Skeletal muscle tissue (tissue), 4 donors: ENCODE results near the gene ING1. TPM values are rescaled to one million over a fixed set of nuclear protein-coding genes. Genes with fewer than 3 reads are reported as not detected.

ENCODE experiments used
- H3K27ac ChIP-seq: one replicate; pipeline ENCODE4 v1.7.0; 2013; ENCODE audit warnings: mild to moderate bottlenecking, low read depth, low read length, inconsistent platforms
- H3K27me3 ChIP-seq, 3 donors: one replicate each; pipeline ENCODE4 v1.7.0; 2013; ENCODE audit warnings: low read length in 3 of 3; ENCODE audit not compliant: control insufficient read depth in 3 of 3, insufficient read depth in 3 of 3
- H3K36me3 ChIP-seq, 3 donors: one replicate each; pipeline ENCODE4 v1.7.0; 2013; ENCODE audit warnings: low read length in 3 of 3; ENCODE audit not compliant: control insufficient read depth in 3 of 3, insufficient read depth in 3 of 3
- H3K4me1 ChIP-seq, 3 donors: one replicate each; pipeline ENCODE4 v1.7.0; 2013; ENCODE audit warnings: low read length in 3 of 3, mild to moderate bottlenecking in 3 of 3; ENCODE audit not compliant: control insufficient read depth in 3 of 3, insufficient read depth in 3 of 3
- H3K4me3 ChIP-seq, 3 donors: one replicate each; pipeline ENCODE4 v1.7.0; 2013; ENCODE audit warnings: low read length in 3 of 3
- H3K9ac ChIP-seq, 3 donors: one replicate each; pipeline ENCODE4 v1.7.0; 2013; ENCODE audit warnings: low read length in 3 of 3, mild to moderate bottlenecking in 3 of 3, moderate library complexity in 2 of 3, low read depth in 1 of 3
- H3K9me3 ChIP-seq, 3 donors: one replicate each; pipeline ENCODE4 v1.7.0; 2013; ENCODE audit warnings: low read length in 3 of 3; ENCODE audit not compliant: control insufficient read depth in 3 of 3
- total RNA-seq: library from RNA; depleted of rRNA; stranded (reverse); fragments of >200 nt; gene quantifications from one replicate; pipeline ENCODE4 v1.2.3, GENCODE V29; 2014
- donor health status: Osteomylitis.

The ING1 gene
- total RNA-seq, 1 donor from 2014 or later: 7.8 TPM

DNA sequence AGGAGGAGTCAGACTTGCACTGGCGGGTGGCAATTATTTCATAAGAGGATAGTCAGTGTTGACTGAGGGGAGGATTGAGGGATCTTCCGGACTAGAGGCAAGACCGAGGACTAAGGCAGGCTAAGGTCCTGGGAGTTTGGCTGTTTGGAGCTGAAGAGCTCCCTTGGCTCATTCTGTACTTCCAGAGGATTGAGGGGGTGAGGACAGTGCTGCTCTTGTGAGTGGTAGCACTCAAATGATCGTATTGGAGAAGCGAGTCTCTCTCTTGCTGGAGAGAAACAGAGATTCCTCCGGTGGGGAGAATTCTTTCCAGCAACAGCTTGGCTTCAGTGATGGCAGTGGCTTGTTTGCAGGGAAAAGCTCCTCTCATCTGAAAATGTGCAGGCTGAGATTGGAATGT, 47.1 kb downstream of the ING1 start:
- Histone ChIP-seq H3K9me3 (no peaks in the 10 kb centered on the region), H3K27me3 (peaks cover 0 to 9% (median 4%) of the 10 kb centered on the region in 3 donors), H3K4me3 (no peak overlapping the region), H3K4me1 (no peaks in the 10 kb centered on the region), H3K36me3 (no peaks in the 10 kb centered on the region), H3K9ac (no peak overlapping the region), H3K27ac (no peak overlapping the region)

DNA sequence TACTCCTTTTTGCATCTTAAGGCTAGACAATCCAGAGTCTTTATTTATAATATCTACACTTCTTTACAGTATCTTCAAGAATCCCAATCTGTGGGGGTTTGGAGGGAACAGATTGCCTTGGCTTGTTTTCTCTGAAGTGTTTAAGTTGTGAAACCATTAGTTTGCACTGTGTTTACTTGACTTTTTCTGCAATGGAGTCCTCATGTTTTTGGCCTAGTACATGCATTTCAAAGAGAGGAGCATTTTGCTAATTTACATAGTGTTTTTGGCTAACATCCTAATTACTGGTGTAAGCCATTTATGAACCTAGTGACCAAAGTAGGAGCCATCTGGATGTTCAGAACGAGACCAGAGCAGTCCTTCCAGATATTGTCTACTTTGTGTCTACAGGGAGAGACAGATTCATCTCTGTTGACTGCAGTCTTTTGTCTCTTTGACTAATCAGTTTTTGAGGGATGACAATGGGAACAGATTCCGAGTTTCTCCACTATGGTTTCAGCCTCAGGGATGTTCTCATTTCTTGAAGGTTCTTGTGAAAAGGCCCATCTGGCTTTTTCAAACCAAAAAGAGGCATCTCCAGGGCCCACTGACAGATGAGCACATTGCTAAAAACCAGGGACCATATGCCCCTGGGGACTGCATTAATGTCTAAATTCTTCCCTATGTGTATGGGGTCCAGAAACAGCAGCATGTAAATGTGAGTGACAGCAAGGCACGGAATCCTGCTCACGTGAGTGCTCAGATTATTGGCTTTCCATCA, 53.4 kb downstream of the ING1 start:
- Histone ChIP-seq H3K27ac (no peak overlapping the region), H3K4me3 (no peak overlapping the region), H3K27me3 (peaks cover 0 to 9% (median 3%) of the 10 kb centered on the region in 3 donors), H3K9me3 (no peaks in the 10 kb centered on the region), H3K9ac (no peak overlapping the region), H3K4me1 (no peaks in the 10 kb centered on the region), H3K36me3 (no peaks in the 10 kb centered on the region)

DNA sequence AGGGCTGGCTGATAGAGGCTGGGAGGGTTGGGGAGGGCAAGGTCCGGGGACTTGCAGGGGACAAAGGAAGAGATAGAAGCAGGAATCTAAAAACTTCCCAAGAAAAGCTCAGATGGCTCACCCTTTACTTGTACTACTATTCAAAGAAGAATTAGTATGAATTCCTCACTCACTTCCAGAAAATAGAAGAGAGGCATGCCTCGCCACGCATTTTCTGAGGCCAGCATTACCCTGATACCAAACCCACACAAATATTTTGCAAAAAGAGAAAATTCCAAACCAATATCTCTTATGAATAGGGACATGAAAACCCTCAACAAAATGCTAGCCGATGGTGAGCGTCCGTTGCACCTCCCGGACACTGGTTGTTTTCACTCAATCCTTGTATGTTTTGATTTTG, 54.0 kb downstream of the ING1 start:
- H3K27ac ChIP-seq: no peak overlapping the region
- no peaks in the 10 kb centered on the region for H3K4me1 ChIP-seq
- no peak overlapping the region for H3K4me3 ChIP-seq
- no peaks in the 10 kb centered on the region for H3K36me3 ChIP-seq
- H3K9me3 ChIP-seq: no peaks in the 10 kb centered on the region
- H3K9ac ChIP-seq: no peak overlapping the region
- peaks cover 0 to 10% (median 8%) of the 10 kb centered on the region in 3 donors for H3K27me3 ChIP-seq

DNA sequence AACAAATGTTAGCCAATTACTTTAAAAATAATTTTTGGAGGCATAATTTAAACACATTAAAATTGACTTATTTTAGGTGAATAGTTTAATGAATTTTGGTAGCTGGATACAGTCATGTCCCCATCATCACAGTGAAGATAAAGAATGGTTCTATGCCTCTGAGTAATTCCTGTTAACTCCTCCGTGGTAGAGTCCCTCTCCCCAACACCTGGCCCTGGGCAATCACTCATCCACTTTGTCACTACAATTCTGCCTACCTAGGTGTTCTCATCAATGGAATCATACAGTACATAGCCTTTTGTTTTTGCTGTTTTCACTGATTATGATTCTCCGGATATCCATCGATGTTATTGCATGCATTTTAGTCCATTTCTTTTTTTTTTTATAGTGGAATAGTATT, 55.6 kb downstream of the ING1 start:
- no peaks in the 10 kb centered on the region for H3K4me1 ChIP-seq
- H3K9ac ChIP-seq: no peak overlapping the region
- peaks cover 0 to 15% (median 13%) of the 10 kb centered on the region in 3 donors for H3K27me3 ChIP-seq
- no peak overlapping the region for H3K27ac ChIP-seq
- H3K9me3 ChIP-seq: no peaks in the 10 kb centered on the region
- no peak overlapping the region for H3K4me3 ChIP-seq
- H3K36me3 ChIP-seq: no peaks in the 10 kb centered on the region

DNA sequence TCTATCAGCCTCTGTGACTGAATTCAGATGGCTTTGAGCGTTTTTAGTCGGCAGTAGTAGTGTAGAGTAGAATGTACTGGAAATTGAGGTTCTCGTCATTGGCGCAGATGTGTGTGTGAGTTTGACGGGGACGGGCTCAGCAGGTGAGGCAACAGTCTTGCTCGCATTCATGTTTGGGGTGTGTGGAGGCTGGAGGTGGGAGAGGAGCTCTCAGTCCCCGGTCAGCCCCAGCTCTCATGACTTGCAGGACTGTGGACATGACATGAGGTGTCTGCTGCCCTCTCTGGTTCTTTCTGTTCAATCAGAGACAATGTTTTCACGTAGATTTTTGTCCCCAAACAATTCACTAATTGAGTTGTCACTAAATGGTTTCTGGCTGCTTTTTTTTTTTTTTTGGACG, 57.2 kb downstream of the ING1 start:
- Histone ChIP-seq H3K27me3 (peaks cover 0 to 15% (median 13%) of the 10 kb centered on the region in 3 donors), H3K4me1 (no peaks in the 10 kb centered on the region), H3K4me3 (no peak overlapping the region), H3K9ac (no peak overlapping the region), H3K9me3 (no peaks in the 10 kb centered on the region), H3K36me3 (no peaks in the 10 kb centered on the region), H3K27ac (no peak overlapping the region)

DNA sequence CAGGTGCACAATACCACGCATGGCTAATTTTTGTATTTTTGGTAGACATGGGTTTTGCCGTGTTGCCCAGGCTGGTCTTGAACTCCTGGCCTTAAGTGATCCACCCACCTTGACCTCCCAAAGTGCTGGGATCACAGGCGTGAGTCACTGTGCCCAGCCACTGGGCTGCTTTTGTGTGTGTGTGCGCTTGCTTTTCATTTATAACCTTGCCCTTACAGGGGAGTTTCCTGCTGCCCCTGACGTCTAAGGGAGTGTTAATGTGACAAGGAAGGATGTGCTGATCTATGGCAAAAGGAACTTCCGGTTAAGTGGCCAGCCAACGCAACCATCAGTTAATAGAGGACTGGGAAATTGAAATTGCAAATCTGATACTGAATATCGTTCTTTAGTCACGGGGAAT, 57.7 kb downstream of the ING1 start:
- Histone ChIP-seq H3K27me3 (peaks cover 0 to 15% (median 13%) of the 10 kb centered on the region in 3 donors), H3K4me1 (no peaks in the 10 kb centered on the region), H3K4me3 (no peak overlapping the region), H3K36me3 (no peaks in the 10 kb centered on the region), H3K27ac (no peak overlapping the region), H3K9me3 (no peaks in the 10 kb centered on the region), H3K9ac (no peak overlapping the region)

DNA sequence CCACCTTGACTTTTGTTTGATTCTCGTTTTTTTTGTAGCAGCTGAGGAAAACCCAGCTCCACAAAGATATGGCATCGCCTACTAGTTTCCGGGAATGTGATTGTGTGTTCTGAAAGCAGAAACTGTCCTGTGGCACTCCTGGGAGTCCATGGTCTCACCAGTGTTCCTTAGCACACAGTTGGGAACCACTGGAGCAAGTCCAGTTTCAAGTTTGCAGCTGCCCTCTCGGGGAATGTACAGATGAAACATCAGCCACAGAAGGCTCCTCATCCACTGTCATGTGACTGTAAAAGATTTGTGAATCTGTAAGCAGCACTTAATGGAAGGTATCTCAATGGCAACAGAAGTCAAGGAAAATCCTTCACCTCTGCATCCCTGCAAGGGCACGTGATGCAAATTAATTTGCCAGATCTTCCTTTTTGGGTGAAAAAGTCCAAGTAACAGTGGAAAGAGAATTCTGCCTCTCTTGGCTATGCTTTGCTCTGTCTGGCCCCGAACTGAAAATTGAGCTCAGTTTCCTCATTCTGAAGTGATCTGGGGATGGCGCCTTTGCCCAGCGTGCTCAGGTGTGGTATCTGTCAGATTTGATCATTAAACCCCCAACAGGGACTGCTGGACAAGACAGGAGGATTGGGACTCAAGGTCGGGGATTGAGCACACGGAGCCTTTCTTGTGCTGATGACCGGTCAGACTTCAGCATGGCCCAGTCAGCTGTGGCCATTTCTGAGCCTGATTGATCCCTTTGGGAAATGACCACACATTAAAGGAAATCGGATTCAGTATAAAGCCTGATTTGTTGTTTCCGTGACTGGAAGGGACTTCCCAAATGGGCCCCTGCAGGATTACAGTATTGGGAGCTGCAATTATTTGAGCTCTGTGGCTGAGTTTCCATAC, 58.8 kb downstream of the ING1 start:
- no peaks in the 10 kb centered on the region for H3K36me3 ChIP-seq
- H3K4me1 ChIP-seq: no peaks in the 10 kb centered on the region
- no peak overlapping the region for H3K9ac ChIP-seq
- H3K27ac ChIP-seq: no peak overlapping the region
- H3K4me3 ChIP-seq: no peak overlapping the region
- no peaks in the 10 kb centered on the region for H3K9me3 ChIP-seq
- peaks cover 0 to 15% (median 13%) of the 10 kb centered on the region in 3 donors for H3K27me3 ChIP-seq

Other genes with a start within 250 kb of the ING1 start
- gene RAB20, start 152.0 kb upstream of the ING1 start, total RNA-seq: 7.3 TPM
- gene NAXD, start 98.2 kb upstream of the ING1 start, total RNA-seq: 13.0 TPM
- gene CARS2, start 7.6 kb upstream of the ING1 start, total RNA-seq: 74.6 TPM
- gene ANKRD10, start 201.4 kb downstream of the ING1 start, total RNA-seq: 132 TPM